ENCODE data around the gene CASP7.

Gene CASP7

GRCh38 chr10:113712024-113712423 lies 32.3 kb downstream of the CASP7 start:
- DNase-seq (ENCODE audit: low read depth in 2 of 2) = no peak

GRCh38 chr10:113712755-113713639 lies 33.3 kb downstream of the CASP7 start:
- DNase-seq (ENCODE audit: low read depth in 2 of 2) = no peak

GRCh38 chr10:113713640-113713982 lies 33.9 kb downstream of the CASP7 start:
- DNase-seq (ENCODE audit: low read depth in 2 of 2) = no peak

- no peak for DNase-seq (ENCODE audit: low read depth in 2 of 2)
Measured at GRCh38 chr10:113716109-113716910, 36.6 kb downstream of the CASP7 start.

GRCh38 chr10:113718969-113719822 lies 39.5 kb downstream of the CASP7 start:
- no peak for DNase-seq (ENCODE audit: low read depth in 2 of 2)

GRCh38 chr10:113720386-113720785 lies 40.7 kb downstream of the CASP7 start:
- no peak for DNase-seq (ENCODE audit: low read depth in 2 of 2)

- DNase-seq (ENCODE audit: low read depth in 2 of 2) = no peak
Measured at GRCh38 chr10:113732160-113732881, 52.6 kb downstream of the CASP7 start.

GRCh38 chr10:113732966-113733365 lies 53.3 kb downstream of the CASP7 start:
- DNase-seq (ENCODE audit: low read depth in 2 of 2) = no peak

GRCh38 chr10:113733635-113734034 lies 53.9 kb downstream of the CASP7 start:
- no peak for DNase-seq (ENCODE audit: low read depth in 2 of 2)

- DNase-seq (ENCODE audit: low read depth in 2 of 2) = no peak
Measured at GRCh38 chr10:113735913-113736312, 56.2 kb downstream of the CASP7 start.

- DNase-seq (ENCODE audit: low read depth in 2 of 2) = no peak
Measured at GRCh38 chr10:113736576-113736975, 56.9 kb downstream of the CASP7 start.

- DNase-seq (ENCODE audit: low read depth in 2 of 2) = no peak
Measured at GRCh38 chr10:113739031-113739430, 59.3 kb downstream of the CASP7 start.

- no peak for DNase-seq (ENCODE audit: low read depth in 2 of 2)
Measured at GRCh38 chr10:113739577-113739976, 59.9 kb downstream of the CASP7 start.

- no peak for DNase-seq (ENCODE audit: low read depth in 2 of 2)
Measured at GRCh38 chr10:113740850-113741249, 61.1 kb downstream of the CASP7 start.

GRCh38 chr10:113742466-113742865 lies 62.8 kb downstream of the CASP7 start:
- DNase-seq (ENCODE audit: low read depth in 2 of 2) = no peak

- no peak for DNase-seq (ENCODE audit: low read depth in 2 of 2)
Measured at GRCh38 chr10:113743594-113743993, 63.9 kb downstream of the CASP7 start.

GRCh38 chr10:113745374-113745773 lies 65.7 kb downstream of the CASP7 start:
- DNase-seq (ENCODE audit: low read depth in 2 of 2) = no peak

GRCh38 chr10:113746217-113746957 lies 66.7 kb downstream of the CASP7 start:
- DNase-seq (ENCODE audit: low read depth in 2 of 2) = no peak

- no peak for DNase-seq (ENCODE audit: low read depth in 2 of 2)
Measured at GRCh38 chr10:113751181-113751732, 71.5 kb downstream of the CASP7 start, which contains the start of gene PLEKHS1. PLEKHS1 (plus strand) TSS chr10:113751682; CDS start chr10:113755278, 3,596 bp downstream.

- no peak for DNase-seq (ENCODE audit: low read depth in 2 of 2)
Measured at GRCh38 chr10:113752553-113752952, 72.8 kb downstream of the CASP7 start.

Data from activated CD4-positive, alpha-beta T cell treated with anti-CD3 and anti-CD28 coated beads for 24 hours (primary cell).